Liver (tissue), 3 donors: ENCODE measurements around the gene ZNF766.

ENCODE experiments used
- RAD21 ChIP-seq, 2 donors: IDR thresholded peaks; 2 replicates each; pipeline ENCODE4 v1.6.1; 2016; ENCODE audit warnings: antibody characterized with exemption in 2 of 2, mild to moderate bottlenecking in 2 of 2
- TF ChIP-seq, protein P1 (sequence below): fragments of 150-350 bp; IDR thresholded peaks from 2 replicates; pipeline ENCODE4 v1.5.1; 2017; ENCODE audit warnings: improper control_type of control experiment, low read depth, low read length; ENCODE audit not compliant: missing input control
- TF ChIP-seq, protein P2 (sequence below): IDR thresholded peaks from 2 replicates; pipeline ENCODE4 v1.6.1; 2016; ENCODE audit warnings: antibody characterized with exemption
- TF ChIP-seq, protein P3 (sequence below): IDR thresholded peaks from 2 replicates; pipeline ENCODE4 v1.6.1; 2016; ENCODE audit warnings: antibody characterized with exemption
- donor health status: healthy.
- donor health status: healthy.

- TF ChIP-seq, protein P1, sequence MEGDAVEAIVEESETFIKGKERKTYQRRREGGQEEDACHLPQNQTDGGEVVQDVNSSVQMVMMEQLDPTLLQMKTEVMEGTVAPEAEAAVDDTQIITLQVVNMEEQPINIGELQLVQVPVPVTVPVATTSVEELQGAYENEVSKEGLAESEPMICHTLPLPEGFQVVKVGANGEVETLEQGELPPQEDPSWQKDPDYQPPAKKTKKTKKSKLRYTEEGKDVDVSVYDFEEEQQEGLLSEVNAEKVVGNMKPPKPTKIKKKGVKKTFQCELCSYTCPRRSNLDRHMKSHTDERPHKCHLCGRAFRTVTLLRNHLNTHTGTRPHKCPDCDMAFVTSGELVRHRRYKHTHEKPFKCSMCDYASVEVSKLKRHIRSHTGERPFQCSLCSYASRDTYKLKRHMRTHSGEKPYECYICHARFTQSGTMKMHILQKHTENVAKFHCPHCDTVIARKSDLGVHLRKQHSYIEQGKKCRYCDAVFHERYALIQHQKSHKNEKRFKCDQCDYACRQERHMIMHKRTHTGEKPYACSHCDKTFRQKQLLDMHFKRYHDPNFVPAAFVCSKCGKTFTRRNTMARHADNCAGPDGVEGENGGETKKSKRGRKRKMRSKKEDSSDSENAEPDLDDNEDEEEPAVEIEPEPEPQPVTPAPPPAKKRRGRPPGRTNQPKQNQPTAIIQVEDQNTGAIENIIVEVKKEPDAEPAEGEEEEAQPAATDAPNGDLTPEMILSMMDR, result no peak
- no peak for TF ChIP-seq RAD21 (IDR thresholded peaks at IDR 0.05)
- TF ChIP-seq, protein P2, sequence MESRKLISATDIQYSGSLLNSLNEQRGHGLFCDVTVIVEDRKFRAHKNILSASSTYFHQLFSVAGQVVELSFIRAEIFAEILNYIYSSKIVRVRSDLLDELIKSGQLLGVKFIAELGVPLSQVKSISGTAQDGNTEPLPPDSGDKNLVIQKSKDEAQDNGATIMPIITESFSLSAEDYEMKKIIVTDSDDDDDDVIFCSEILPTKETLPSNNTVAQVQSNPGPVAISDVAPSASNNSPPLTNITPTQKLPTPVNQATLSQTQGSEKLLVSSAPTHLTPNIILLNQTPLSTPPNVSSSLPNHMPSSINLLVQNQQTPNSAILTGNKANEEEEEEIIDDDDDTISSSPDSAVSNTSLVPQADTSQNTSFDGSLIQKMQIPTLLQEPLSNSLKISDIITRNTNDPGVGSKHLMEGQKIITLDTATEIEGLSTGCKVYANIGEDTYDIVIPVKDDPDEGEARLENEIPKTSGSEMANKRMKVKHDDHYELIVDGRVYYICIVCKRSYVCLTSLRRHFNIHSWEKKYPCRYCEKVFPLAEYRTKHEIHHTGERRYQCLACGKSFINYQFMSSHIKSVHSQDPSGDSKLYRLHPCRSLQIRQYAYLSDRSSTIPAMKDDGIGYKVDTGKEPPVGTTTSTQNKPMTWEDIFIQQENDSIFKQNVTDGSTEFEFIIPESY, result no peak
- TF ChIP-seq, protein P3, sequence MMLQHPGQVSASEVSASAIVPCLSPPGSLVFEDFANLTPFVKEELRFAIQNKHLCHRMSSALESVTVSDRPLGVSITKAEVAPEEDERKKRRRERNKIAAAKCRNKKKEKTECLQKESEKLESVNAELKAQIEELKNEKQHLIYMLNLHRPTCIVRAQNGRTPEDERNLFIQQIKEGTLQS, result no peak
These were observed 27.0 kb downstream of the ZNF766 start for GRCh38 chr19:52296400-52296772.
